Measurements from ENCODE around the gene UBTFL1. TPM values are rescaled to one million over a fixed set of nuclear protein-coding genes. Genes with fewer than 3 reads are reported as not detected.
A peak's percentile ranks its signal among the peaks of the same experiment; 100 is the strongest.

UBTFL1 gene
- total RNA-seq, 4 donors from 2014 or later = not detected

DNA sequence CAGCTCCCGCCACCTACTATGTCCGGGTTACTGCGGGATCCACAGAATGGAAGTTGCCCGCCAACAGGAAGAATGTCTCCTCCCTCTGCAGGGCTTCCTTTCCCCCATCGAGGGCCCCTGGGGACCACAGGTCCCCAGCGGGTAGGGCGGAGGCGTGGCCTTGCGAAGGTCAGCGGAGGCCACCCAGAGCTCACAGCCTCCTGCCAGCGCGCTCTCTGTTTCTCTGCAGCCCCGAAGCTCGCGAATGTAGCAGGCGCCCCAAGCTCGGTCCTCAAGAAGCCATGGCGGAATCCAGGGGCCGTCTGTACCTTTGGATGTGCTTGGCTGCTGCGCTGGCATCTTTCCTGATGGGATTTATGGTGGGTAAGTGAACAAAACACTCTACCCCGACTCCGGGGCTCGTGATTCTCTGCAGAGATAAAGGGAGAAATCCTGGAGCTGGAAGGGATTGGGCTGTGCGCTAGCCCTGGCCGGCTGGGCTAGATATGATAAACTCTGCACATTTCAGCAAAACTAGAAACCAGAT lies 48.8 kb downstream of the UBTFL1 start, which contains the start of gene NAALAD2:
NAALAD2 (plus strand) TSS at position 186 of the 526 bp plus-strand sequence; CDS start at position 282, 96 bp downstream.
- H3K27me3 ChIP-seq = no peaks in the 10 kb centered on the region
- peak; percentile 19 to 23 for DNase-seq
- WGBS, 2 donors = 0 to 3% methylated on average over 13 to 25 of the region's 25 CpGs
- H3K4me3 ChIP-seq (replicated peaks in 1 of 3) = peak within 1 kb of the TSS in 2 of 3 donors; percentile 21 to 30
- H3K36me3 ChIP-seq = no peaks in the 10 kb centered on the region
- no peaks in the 10 kb centered on the region for H3K9me3 ChIP-seq
- TF ChIP-seq POLR2A (IDR thresholded peaks at IDR 0.05) = no peak
- TF ChIP-seq, protein P1, sequence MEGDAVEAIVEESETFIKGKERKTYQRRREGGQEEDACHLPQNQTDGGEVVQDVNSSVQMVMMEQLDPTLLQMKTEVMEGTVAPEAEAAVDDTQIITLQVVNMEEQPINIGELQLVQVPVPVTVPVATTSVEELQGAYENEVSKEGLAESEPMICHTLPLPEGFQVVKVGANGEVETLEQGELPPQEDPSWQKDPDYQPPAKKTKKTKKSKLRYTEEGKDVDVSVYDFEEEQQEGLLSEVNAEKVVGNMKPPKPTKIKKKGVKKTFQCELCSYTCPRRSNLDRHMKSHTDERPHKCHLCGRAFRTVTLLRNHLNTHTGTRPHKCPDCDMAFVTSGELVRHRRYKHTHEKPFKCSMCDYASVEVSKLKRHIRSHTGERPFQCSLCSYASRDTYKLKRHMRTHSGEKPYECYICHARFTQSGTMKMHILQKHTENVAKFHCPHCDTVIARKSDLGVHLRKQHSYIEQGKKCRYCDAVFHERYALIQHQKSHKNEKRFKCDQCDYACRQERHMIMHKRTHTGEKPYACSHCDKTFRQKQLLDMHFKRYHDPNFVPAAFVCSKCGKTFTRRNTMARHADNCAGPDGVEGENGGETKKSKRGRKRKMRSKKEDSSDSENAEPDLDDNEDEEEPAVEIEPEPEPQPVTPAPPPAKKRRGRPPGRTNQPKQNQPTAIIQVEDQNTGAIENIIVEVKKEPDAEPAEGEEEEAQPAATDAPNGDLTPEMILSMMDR (IDR thresholded peaks at IDR 0.05) = no peak
- intact Hi-C loops (cut with DNase I) = no loop called here
- H3K27ac ChIP-seq = no peak within 1 kb of the TSS
- H3K4me1 ChIP-seq = peaks cover 0 to 6% of the 10 kb centered on the region in 2 donors

DNA sequence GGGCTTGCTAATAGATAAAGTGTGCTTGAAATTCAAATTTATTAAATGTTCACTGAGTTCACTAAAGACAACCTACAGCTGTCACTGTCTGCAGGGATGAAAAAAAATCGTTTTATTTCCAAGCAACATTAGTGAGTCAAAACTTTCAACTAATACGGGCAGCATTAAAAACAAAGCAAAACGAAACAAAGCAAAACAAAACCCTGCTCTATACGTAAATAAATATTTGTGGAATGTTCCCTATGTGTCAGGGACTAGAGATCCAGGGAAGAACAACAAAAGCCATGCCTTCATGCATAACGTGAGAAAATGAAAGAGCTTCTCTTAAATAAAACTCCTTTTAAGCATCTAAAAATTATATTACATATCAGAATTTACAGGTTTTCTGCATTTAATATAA lies 49.3 kb downstream of the UBTFL1 start:
- H3K27ac ChIP-seq = no peak overlapping the region
- H3K9me3 ChIP-seq = no peaks in the 10 kb centered on the region
- DNase-seq = no peak
- WGBS, 2 donors = 1 to 3% methylated on average over 5 of the region's 5 CpGs
- peak overlapping the region in 2 of 3 donors; percentile 21 to 30 for H3K4me3 ChIP-seq (replicated peaks in 1 of 3)
- peaks cover 0 to 6% of the 10 kb centered on the region in 2 donors for H3K4me1 ChIP-seq
- H3K36me3 ChIP-seq = no peaks in the 10 kb centered on the region
- no peaks in the 10 kb centered on the region for H3K27me3 ChIP-seq
- intact Hi-C loops (cut with DNase I) = no loop called here
- TF ChIP-seq, protein P1 (IDR thresholded peaks at IDR 0.05) = no peak
- TF ChIP-seq POLR2A (IDR thresholded peaks at IDR 0.05) = no peak

Small RNAs within 50 kb of the gene (small RNA-seq; reads per million reads assigned to genes)
- gene AP000827.1 = not detected
- gene RF00275 = not detected

Other genes with a start within 250 kb of the UBTFL1 start
- not detected for gene TRIM64B, start 207.5 kb upstream of the UBTFL1 start, total RNA-seq
- gene TRIM49D1, start 163.7 kb upstream of the UBTFL1 start, total RNA-seq = not detected
- not detected for gene TRIM49D2, start 161.9 kb upstream of the UBTFL1 start, total RNA-seq
- gene TRIM64, start 119.9 kb upstream of the UBTFL1 start, total RNA-seq = not detected
- not detected for gene TRIM49C, start 54.8 kb upstream of the UBTFL1 start, total RNA-seq
- gene NAALAD2, start 48.7 kb downstream of the UBTFL1 start, total RNA-seq = 1 to 10 TPM; 1.1 to 4.3 (median 2.2) TPM
- gene CHORDC1, start 137.1 kb downstream of the UBTFL1 start, total RNA-seq = 100 to 1,000 TPM in 1 of 4 donors, 10 to 100 TPM in 3; 48.9 to 102 (median 72.6) TPM

Data from thyroid gland (tissue), 4 donors.